Measurements from ENCODE around the gene GLRB.

DNA sequence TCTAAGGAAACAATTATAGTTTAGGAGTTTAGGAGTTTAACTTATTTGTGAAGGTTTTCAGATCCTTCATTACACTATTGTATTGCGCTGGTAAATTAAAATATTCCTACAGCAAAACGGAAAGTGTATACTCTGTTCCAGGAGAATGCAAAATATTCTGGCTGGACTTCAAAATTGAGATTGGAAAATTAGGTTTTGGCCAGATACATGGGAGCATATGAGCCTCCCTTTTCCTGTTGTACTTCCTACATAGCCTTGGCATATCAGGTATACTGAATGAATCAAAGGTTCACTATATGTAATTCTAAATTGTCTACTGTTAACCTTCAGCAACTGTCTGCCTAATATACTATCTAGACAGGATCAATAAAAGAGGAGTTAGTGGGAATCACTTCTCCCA, 119.4 kb downstream of the GLRB start:
- TF ChIP-seq, protein P1, sequence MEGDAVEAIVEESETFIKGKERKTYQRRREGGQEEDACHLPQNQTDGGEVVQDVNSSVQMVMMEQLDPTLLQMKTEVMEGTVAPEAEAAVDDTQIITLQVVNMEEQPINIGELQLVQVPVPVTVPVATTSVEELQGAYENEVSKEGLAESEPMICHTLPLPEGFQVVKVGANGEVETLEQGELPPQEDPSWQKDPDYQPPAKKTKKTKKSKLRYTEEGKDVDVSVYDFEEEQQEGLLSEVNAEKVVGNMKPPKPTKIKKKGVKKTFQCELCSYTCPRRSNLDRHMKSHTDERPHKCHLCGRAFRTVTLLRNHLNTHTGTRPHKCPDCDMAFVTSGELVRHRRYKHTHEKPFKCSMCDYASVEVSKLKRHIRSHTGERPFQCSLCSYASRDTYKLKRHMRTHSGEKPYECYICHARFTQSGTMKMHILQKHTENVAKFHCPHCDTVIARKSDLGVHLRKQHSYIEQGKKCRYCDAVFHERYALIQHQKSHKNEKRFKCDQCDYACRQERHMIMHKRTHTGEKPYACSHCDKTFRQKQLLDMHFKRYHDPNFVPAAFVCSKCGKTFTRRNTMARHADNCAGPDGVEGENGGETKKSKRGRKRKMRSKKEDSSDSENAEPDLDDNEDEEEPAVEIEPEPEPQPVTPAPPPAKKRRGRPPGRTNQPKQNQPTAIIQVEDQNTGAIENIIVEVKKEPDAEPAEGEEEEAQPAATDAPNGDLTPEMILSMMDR (IDR thresholded peaks at IDR 0.05 in 4 of 5, conservative IDR thresholded peaks at IDR 0.05 in 1 of 5), result no peak
- no peak for TF ChIP-seq POLR2A (IDR thresholded peaks at IDR 0.05)
